Measurements from ENCODE around the gene LRCH1.
"Not testable (repeated sequence)": the region's sequence is repeated elsewhere in the genome, so short reads cannot be mapped to it uniquely, and the experiment has no call there.

The LRCH1 gene

DNA sequence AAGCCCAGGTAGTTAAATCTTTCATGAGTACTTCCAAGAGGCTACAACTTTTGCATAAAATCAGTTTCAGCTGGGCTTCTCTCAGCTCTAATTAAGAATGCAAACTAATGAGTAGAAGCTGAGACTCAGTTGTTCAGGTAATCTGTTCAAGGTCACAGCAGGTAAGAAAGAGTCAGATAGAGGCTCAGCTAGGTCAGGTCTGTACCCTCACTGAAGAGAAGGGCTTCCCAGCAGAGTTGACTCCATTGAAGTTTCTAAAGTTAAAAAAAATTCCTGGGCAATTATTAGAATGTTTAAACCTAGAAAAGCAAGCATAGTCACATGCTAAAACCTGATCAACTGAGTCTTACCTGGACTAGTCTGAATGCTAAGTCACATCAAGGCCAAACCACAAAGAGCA lies 201.8 kb downstream of the LRCH1 start:
- Histone ChIP-seq H3K14ac (ENCODE audit: low read length in 2 of 2) (no peak overlapping the region), H4K8ac (ENCODE audit: low read length) (no peak overlapping the region), H2BK15ac (ENCODE audit: low read depth, poor library complexity, severe bottlenecking) (no peak overlapping the region), H2BK12ac (ENCODE audit: low read length in 2 of 2) (no peak overlapping the region), H3K27me3 (ENCODE audit: control insufficient read depth in 1 of 2, insufficient read depth in 1 of 2, low read length in 2 of 2) (no peaks in the 10 kb centered on the region), H3K79me1 (replicated peaks; ENCODE audit: low read length, poor library complexity, severe bottlenecking) (no peaks in the 10 kb centered on the region), H3K23ac (ENCODE audit: low read length in 2 of 2) (no peak overlapping the region), H3K36me3 (ENCODE audit: control insufficient read depth in 1 of 2, insufficient read depth in 2 of 2, low read depth in 1 of 2, low read length in 2 of 2) (peaks cover 11 to 25% of the 10 kb centered on the region in 2 experiments), H3K4me1 (ENCODE audit: control insufficient read depth, insufficient read depth, low read depth, low read length) (peaks cover 2% of the 10 kb centered on the region), H3K4me3 (ENCODE audit: insufficient read depth in 1 of 2, low read depth in 1 of 2, low read length in 2 of 2) (no peak overlapping the region), H2AK5ac (ENCODE audit: low read length, severe bottlenecking) (no peak overlapping the region), H3K27ac (ENCODE audit: low read length, poor library complexity, severe bottlenecking) (no peak overlapping the region), H2AFZ (ENCODE audit: low read depth, low read length) (no peak overlapping the region), H2BK120ac (ENCODE audit: low read depth, low read length) (no peak overlapping the region), H3K4ac (ENCODE audit: low read depth in 1 of 2, low read length in 2 of 2) (no peak overlapping the region), H3K9ac (ENCODE audit: low read length) (no peak overlapping the region), H2BK5ac (ENCODE audit: low read depth, low read length, poor library complexity, severe bottlenecking) (no peak overlapping the region), H3K9me3 (ENCODE audit: control insufficient read depth, low read length) (no peaks in the 10 kb centered on the region), H3K18ac (ENCODE audit: low read depth in 1 of 2, low read length in 2 of 2) (no peak overlapping the region), H4K91ac (ENCODE audit: low read length) (no peak overlapping the region), H3K4me2 (ENCODE audit: low read length, poor library complexity, severe bottlenecking) (no peak overlapping the region)
- no peak for DNase-seq

DNA sequence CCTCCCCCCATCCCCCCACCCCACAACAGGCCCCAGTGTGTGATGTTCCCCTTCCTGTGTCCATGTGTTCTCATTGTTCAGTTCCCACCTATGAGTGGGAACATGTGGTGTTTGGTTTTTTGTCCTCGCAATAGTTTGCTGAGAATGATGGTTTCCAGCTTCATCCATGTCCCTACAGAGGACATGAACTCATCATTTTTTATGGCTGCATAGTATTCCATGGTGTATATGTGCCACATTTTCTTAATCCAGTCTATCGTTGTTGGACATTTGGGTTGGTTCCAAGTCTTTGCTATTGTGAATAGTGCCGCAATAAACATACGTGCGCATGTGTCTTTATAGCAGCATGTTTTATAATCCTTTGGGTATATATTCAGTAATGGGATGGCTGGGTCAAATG lies 202.5 kb downstream of the LRCH1 start:
- DNase-seq; H2BK120ac ChIP-seq (ENCODE audit: low read depth, low read length); H2AFZ ChIP-seq (ENCODE audit: low read depth, low read length); H3K18ac ChIP-seq (ENCODE audit: low read depth in 1 of 2, low read length in 2 of 2); H3K14ac ChIP-seq (ENCODE audit: low read length in 2 of 2); H2AK5ac ChIP-seq (ENCODE audit: low read length, severe bottlenecking); H3K9me3 ChIP-seq (ENCODE audit: control insufficient read depth, low read length); H3K27me3 ChIP-seq (ENCODE audit: control insufficient read depth in 1 of 2, insufficient read depth in 1 of 2, low read length in 2 of 2); H4K91ac ChIP-seq (ENCODE audit: low read length); H3K23ac ChIP-seq (ENCODE audit: low read length in 2 of 2); H3K4ac ChIP-seq (ENCODE audit: low read depth in 1 of 2, low read length in 2 of 2); H3K4me2 ChIP-seq (ENCODE audit: low read length, poor library complexity, severe bottlenecking); H3K9ac ChIP-seq (ENCODE audit: low read length); H2BK15ac ChIP-seq (ENCODE audit: low read depth, poor library complexity, severe bottlenecking); H2BK12ac ChIP-seq (ENCODE audit: low read length in 2 of 2); H3K4me3 ChIP-seq (ENCODE audit: insufficient read depth in 1 of 2, low read depth in 1 of 2, low read length in 2 of 2); H4K8ac ChIP-seq (ENCODE audit: low read length); H2BK5ac ChIP-seq (ENCODE audit: low read depth, low read length, poor library complexity, severe bottlenecking); H3K79me1 ChIP-seq (replicated peaks; ENCODE audit: low read length, poor library complexity, severe bottlenecking); H3K27ac ChIP-seq (ENCODE audit: low read length, poor library complexity, severe bottlenecking); H3K4me1 ChIP-seq (ENCODE audit: control insufficient read depth, insufficient read depth, low read depth, low read length): not testable (repeated sequence)
- H3K36me3 ChIP-seq (ENCODE audit: control insufficient read depth in 1 of 2, insufficient read depth in 2 of 2, low read depth in 1 of 2, low read length in 2 of 2), result peaks cover 10 to 18% of the 10 kb centered on the region in 2 experiments
- no CpG with 5 or more reads among the region's 5 CpGs for WGBS

DNA sequence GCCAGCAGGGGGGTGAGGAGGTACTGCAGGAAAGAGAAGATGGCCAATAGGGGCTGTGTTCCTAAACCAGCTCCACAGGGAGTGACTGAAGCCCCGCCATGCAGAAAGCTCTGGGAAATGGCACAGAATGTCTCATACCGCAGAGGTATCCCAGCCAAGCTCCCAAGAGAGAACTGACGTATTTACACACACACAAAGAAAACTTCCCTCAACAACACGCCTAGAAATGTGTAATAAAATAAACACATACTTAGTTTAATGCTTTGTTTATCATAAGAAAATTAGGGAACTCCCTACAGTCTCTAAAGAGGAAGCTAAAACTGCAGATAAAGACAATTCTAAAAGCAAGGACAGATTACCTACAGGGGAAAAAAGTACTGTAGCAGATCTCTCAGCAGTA lies 204.0 kb downstream of the LRCH1 start:
- 50% methylated on average over 2 of the region's 4 CpGs for WGBS
- Histone ChIP-seq H3K27me3 (ENCODE audit: control insufficient read depth in 1 of 2, insufficient read depth in 1 of 2, low read length in 2 of 2) (no peaks in the 10 kb centered on the region), H2BK15ac (ENCODE audit: low read depth, poor library complexity, severe bottlenecking) (no peak overlapping the region), H3K79me1 (replicated peaks; ENCODE audit: low read length, poor library complexity, severe bottlenecking) (no peaks in the 10 kb centered on the region), H2AFZ (ENCODE audit: low read depth, low read length) (no peak overlapping the region), H4K91ac (ENCODE audit: low read length) (no peak overlapping the region), H3K9ac (ENCODE audit: low read length) (peak overlapping the region; percentile 27), H3K4me2 (ENCODE audit: low read length, poor library complexity, severe bottlenecking) (no peak overlapping the region), H3K23ac (ENCODE audit: low read length in 2 of 2) (no peak overlapping the region), H2AK5ac (ENCODE audit: low read length, severe bottlenecking) (no peak overlapping the region), H2BK5ac (ENCODE audit: low read depth, low read length, poor library complexity, severe bottlenecking) (no peak overlapping the region), H3K14ac (ENCODE audit: low read length in 2 of 2) (no peak overlapping the region), H2BK12ac (ENCODE audit: low read length in 2 of 2) (no peak overlapping the region), H3K4me3 (ENCODE audit: insufficient read depth in 1 of 2, low read depth in 1 of 2, low read length in 2 of 2) (no peak overlapping the region), H3K18ac (ENCODE audit: low read depth in 1 of 2, low read length in 2 of 2) (no peak overlapping the region), H3K9me3 (ENCODE audit: control insufficient read depth, low read length) (no peaks in the 10 kb centered on the region), H3K36me3 (ENCODE audit: control insufficient read depth in 1 of 2, insufficient read depth in 2 of 2, low read depth in 1 of 2, low read length in 2 of 2) (peaks cover 3 to 10% of the 10 kb centered on the region in 2 experiments), H3K4me1 (ENCODE audit: control insufficient read depth, insufficient read depth, low read depth, low read length) (peaks cover 2% of the 10 kb centered on the region), H2BK120ac (ENCODE audit: low read depth, low read length) (no peak overlapping the region), H4K8ac (ENCODE audit: low read length) (no peak overlapping the region), H3K27ac (ENCODE audit: low read length, poor library complexity, severe bottlenecking) (no peak overlapping the region), H3K4ac (ENCODE audit: low read depth in 1 of 2, low read length in 2 of 2) (no peak overlapping the region)
- peak; percentile 70 for DNase-seq

- Histone ChIP-seq H3K9ac (ENCODE audit: low read length) (no peak overlapping the region), H3K4me1 (ENCODE audit: control insufficient read depth, insufficient read depth, low read depth, low read length) (peaks cover 2% of the 10 kb centered on the region), H2BK12ac (ENCODE audit: low read length in 2 of 2) (no peak overlapping the region), H2BK5ac (ENCODE audit: low read depth, low read length, poor library complexity, severe bottlenecking) (no peak overlapping the region), H2BK15ac (ENCODE audit: low read depth, poor library complexity, severe bottlenecking) (no peak overlapping the region), H3K14ac (ENCODE audit: low read length in 2 of 2) (no peak overlapping the region), H2AK5ac (ENCODE audit: low read length, severe bottlenecking) (no peak overlapping the region), H3K4me2 (ENCODE audit: low read length, poor library complexity, severe bottlenecking) (no peak overlapping the region), H3K23ac (ENCODE audit: low read length in 2 of 2) (no peak overlapping the region), H3K27ac (ENCODE audit: low read length, poor library complexity, severe bottlenecking) (no peak overlapping the region), H2AFZ (ENCODE audit: low read depth, low read length) (no peak overlapping the region), H3K4ac (ENCODE audit: low read depth in 1 of 2, low read length in 2 of 2) (no peak overlapping the region), H3K4me3 (ENCODE audit: insufficient read depth in 1 of 2, low read depth in 1 of 2, low read length in 2 of 2) (no peak overlapping the region), H3K36me3 (ENCODE audit: control insufficient read depth in 1 of 2, insufficient read depth in 2 of 2, low read depth in 1 of 2, low read length in 2 of 2) (peaks cover 0 to 10% of the 10 kb centered on the region in 2 experiments), H4K8ac (ENCODE audit: low read length) (no peak overlapping the region), H3K9me3 (ENCODE audit: control insufficient read depth, low read length) (no peaks in the 10 kb centered on the region), H3K18ac (ENCODE audit: low read depth in 1 of 2, low read length in 2 of 2) (no peak overlapping the region), H3K79me1 (replicated peaks; ENCODE audit: low read length, poor library complexity, severe bottlenecking) (no peaks in the 10 kb centered on the region), H3K27me3 (ENCODE audit: control insufficient read depth in 1 of 2, insufficient read depth in 1 of 2, low read length in 2 of 2) (no peaks in the 10 kb centered on the region), H2BK120ac (ENCODE audit: low read depth, low read length) (no peak overlapping the region), H4K91ac (ENCODE audit: low read length) (no peak overlapping the region)
- no peak for DNase-seq
- 97% methylated on average over 1 of the region's 3 CpGs for WGBS
These were observed 204.7 kb downstream of the LRCH1 start for GRCh38 chr13:46757640-46758039.
